Measurements from ENCODE around the gene SSPN. TPM values are rescaled to one million over a fixed set of nuclear protein-coding genes. Genes with fewer than 3 reads are reported as not detected.

SSPN gene, protein sequence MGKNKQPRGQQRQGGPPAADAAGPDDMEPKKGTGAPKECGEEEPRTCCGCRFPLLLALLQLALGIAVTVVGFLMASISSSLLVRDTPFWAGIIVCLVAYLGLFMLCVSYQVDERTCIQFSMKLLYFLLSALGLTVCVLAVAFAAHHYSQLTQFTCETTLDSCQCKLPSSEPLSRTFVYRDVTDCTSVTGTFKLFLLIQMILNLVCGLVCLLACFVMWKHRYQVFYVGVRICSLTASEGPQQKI
- polyA plus RNA-seq, result 1 to 10 TPM in 1 of 2 donors, under 1 TPM in 1; 0.69 to 2.1 TPM

DNA sequence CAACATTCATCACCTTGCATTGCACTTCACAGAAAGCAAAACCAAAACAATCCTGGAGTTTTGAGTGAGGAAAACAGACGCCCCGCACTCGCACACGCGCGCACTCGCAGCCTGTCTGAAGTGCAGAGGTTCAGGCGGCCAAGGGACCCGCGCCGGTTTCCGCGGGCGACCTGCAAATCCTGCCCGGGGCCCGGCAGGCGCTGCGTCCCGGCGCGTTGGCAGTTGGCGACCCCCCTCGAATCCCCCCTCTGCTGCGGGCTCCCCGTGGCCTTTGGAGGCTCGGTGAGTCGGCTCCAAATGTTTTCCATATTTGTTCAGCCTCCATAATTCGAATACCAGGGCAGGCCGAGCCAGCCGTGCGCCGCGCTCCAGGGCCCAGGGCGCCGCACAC, at the start of gene SSPN:
Gene SSPN, plus strand, starts transcription at position 324 of the 391 bp plus-strand sequence. CDS start 100 bp downstream, outside the sequence.
- WGBS, 2 donors, result 1 to 2% methylated on average over 35 of the region's 35 CpGs

DNA sequence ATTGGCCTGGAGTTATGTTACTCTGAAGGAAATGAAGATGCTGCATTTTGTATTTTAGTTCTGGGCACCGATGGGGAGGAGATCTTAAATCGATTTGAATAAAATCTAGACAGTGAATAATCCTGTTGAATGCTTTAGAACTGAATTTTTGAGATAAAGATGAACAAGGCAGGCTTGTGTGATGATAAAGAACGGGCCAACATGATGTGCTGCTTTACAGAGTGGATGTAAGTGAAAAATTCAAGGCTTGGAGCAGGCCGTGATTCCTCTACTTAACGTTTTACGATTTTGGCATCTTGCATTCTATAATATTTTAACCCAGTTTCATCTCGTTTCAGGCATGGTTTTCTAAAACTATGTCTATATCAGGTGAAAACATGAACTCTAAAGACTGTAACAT, 47.1 kb upstream of the SSPN start:
- no peaks in the 10 kb centered on the region for H3K9me3 ChIP-seq (ENCODE audit: control insufficient read depth in 2 of 2, insufficient read depth in 1 of 2, low read depth in 1 of 2, low read length in 1 of 2)
- no peaks in the 10 kb centered on the region for H3K36me3 ChIP-seq (ENCODE audit: control insufficient read depth in 2 of 2, insufficient read depth in 2 of 2, low read length in 1 of 2)
- H3K4me3 ChIP-seq (ENCODE audit: low read depth in 1 of 2, low read length in 2 of 2), result no peak overlapping the region
- 88 to 89% methylated on average over 7 of the region's 7 CpGs for WGBS, 2 donors
- no peaks in the 10 kb centered on the region for H3K4me1 ChIP-seq (ENCODE audit: control insufficient read depth in 2 of 2, insufficient read depth in 2 of 2, low read length in 1 of 2)
- H3K27ac ChIP-seq (ENCODE audit: low read depth in 2 of 2, low read length in 1 of 2), result no peak overlapping the region
- H3K27me3 ChIP-seq (ENCODE audit: control insufficient read depth in 1 of 2, insufficient read depth in 2 of 2, low read length in 2 of 2), result no peaks in the 10 kb centered on the region

More for the DNA sequence above, at the start of gene SSPN:
- peak within 1 kb of the TSS; percentile 72 to 77 for H3K27ac ChIP-seq (ENCODE audit: low read depth in 2 of 2, low read length in 1 of 2)
- peaks cover 0 to under 1% of the 10 kb centered on the region in 2 donors for H3K9me3 ChIP-seq (ENCODE audit: control insufficient read depth in 2 of 2, insufficient read depth in 1 of 2, low read depth in 1 of 2, low read length in 1 of 2)
- H3K4me1 ChIP-seq (ENCODE audit: control insufficient read depth in 2 of 2, insufficient read depth in 2 of 2, low read length in 1 of 2), result peaks cover 0 to 5% of the 10 kb centered on the region in 2 donors
- no peaks in the 10 kb centered on the region for H3K27me3 ChIP-seq (ENCODE audit: control insufficient read depth in 1 of 2, insufficient read depth in 2 of 2, low read length in 2 of 2)
- peak within 1 kb of the TSS; percentile 63 to 69 for H3K4me3 ChIP-seq (ENCODE audit: low read depth in 1 of 2, low read length in 2 of 2)
- no peaks in the 10 kb centered on the region for H3K36me3 ChIP-seq (ENCODE audit: control insufficient read depth in 2 of 2, insufficient read depth in 2 of 2, low read length in 1 of 2)

DNA sequence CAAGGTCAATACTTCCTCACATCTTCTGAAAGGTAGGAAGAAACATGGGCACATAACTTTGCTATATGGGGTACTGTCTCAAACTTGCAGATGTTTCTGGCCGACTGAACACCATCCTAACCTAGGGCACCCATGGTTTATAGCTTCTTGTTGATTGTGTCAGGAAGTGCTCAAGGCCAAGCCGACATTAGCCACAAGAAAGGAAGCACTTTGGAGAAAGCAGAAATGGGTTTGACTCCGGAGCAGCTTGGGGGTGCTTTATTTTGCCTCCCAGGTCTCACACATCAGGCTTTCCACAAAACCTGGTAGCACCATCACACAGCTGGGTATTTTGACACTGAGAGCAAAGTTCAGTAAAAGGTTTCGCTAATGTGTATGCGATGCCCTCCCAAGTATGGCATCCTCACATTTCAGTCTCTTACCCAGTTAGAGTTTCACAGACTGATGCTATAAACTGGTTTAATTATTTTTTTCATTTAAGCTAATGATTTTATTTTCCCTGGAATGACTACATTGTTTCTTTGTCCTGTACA, 45.3 kb upstream of the SSPN start:
- Histone ChIP-seq H3K27me3 (ENCODE audit: control insufficient read depth in 1 of 2, insufficient read depth in 2 of 2, low read length in 2 of 2) (no peaks in the 10 kb centered on the region), H3K27ac (ENCODE audit: low read depth in 2 of 2, low read length in 1 of 2) (no peak overlapping the region), H3K4me3 (ENCODE audit: low read depth in 1 of 2, low read length in 2 of 2) (no peak overlapping the region), H3K4me1 (ENCODE audit: control insufficient read depth in 2 of 2, insufficient read depth in 2 of 2, low read length in 1 of 2) (no peaks in the 10 kb centered on the region), H3K36me3 (ENCODE audit: control insufficient read depth in 2 of 2, insufficient read depth in 2 of 2, low read length in 1 of 2) (no peaks in the 10 kb centered on the region), H3K9me3 (ENCODE audit: control insufficient read depth in 2 of 2, insufficient read depth in 1 of 2, low read depth in 1 of 2, low read length in 1 of 2) (no peaks in the 10 kb centered on the region)
- WGBS, 2 donors, result 58 to 63% methylated on average over 5 of the region's 5 CpGs

DNA sequence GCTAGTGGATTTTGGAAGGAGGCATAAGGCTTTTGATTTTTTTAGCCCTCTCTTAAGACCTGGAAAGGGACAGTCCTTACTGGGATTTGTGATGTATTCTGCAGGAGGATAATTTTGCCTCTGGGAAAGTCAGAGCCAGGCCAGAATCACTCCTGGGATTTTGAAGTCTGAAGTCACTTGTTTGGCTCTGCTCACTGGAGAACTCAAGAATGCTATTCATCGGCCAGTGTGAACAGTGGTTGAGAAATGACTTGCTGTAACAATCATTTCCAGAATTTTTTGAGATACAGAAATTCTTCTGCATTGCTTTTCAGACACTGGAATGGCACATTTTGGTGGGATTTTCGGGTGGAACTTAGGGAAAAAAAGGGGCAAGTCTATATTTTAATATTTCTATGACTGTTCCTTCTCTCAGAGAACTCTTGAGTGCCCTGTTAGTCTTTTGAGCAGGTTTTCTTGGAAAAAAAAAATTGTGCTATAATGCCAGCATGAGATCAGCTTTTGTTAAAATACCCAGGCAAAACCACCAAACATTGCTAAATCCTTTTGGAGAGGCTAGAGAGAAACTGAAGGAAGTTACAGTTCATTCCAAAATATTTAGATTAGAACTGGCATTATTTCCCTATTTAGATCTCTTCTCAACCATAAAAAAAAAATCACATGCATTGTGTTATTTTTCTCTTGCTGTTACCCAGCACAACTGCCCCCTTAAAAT, 44.5 kb upstream of the SSPN start:
- WGBS, 2 donors, result 40 to 46% methylated on average over 2 of the region's 2 CpGs
- H3K27me3 ChIP-seq (ENCODE audit: control insufficient read depth in 1 of 2, insufficient read depth in 2 of 2, low read length in 2 of 2), result no peaks in the 10 kb centered on the region
- no peak overlapping the region for H3K4me3 ChIP-seq (ENCODE audit: low read depth in 1 of 2, low read length in 2 of 2)
- H3K36me3 ChIP-seq (ENCODE audit: control insufficient read depth in 2 of 2, insufficient read depth in 2 of 2, low read length in 1 of 2), result no peaks in the 10 kb centered on the region
- no peaks in the 10 kb centered on the region for H3K9me3 ChIP-seq (ENCODE audit: control insufficient read depth in 2 of 2, insufficient read depth in 1 of 2, low read depth in 1 of 2, low read length in 1 of 2)
- H3K27ac ChIP-seq (ENCODE audit: low read depth in 2 of 2, low read length in 1 of 2), result no peak overlapping the region
- no peaks in the 10 kb centered on the region for H3K4me1 ChIP-seq (ENCODE audit: control insufficient read depth in 2 of 2, insufficient read depth in 2 of 2, low read length in 1 of 2)

DNA sequence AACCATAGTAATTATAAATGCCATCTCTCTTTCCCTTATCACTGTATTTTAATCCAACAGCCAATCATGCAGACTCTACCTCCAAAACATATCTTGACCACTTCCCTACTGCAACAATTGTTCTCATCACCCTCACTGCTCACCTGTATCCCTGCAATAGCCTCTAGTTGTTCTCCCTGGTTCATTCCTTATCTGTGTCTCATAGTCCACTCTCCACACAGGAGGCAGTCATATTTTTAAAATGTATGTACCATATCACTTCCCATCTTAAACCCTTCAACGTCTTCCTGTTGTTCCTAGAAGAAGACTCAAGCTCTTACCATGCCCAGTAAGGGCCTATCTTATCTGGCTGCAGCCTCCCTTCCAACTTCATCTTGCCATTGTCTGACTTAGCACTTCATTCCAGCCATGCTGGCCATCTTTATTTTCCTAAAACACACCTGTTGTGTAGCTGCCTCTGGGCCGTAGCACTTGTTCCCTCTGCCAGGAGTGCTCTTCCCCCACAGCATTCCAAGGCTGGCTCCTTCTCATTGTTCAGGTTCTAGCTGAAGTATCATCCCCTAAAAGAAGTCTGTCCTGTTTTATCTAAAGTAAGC, 42.8 kb upstream of the SSPN start:
- Histone ChIP-seq H3K36me3 (ENCODE audit: control insufficient read depth in 2 of 2, insufficient read depth in 2 of 2, low read length in 1 of 2) (no peaks in the 10 kb centered on the region), H3K27ac (ENCODE audit: low read depth in 2 of 2, low read length in 1 of 2) (no peak overlapping the region), H3K27me3 (ENCODE audit: control insufficient read depth in 1 of 2, insufficient read depth in 2 of 2, low read length in 2 of 2) (no peaks in the 10 kb centered on the region), H3K4me3 (ENCODE audit: low read depth in 1 of 2, low read length in 2 of 2) (no peak overlapping the region), H3K9me3 (ENCODE audit: control insufficient read depth in 2 of 2, insufficient read depth in 1 of 2, low read depth in 1 of 2, low read length in 1 of 2) (no peaks in the 10 kb centered on the region), H3K4me1 (ENCODE audit: control insufficient read depth in 2 of 2, insufficient read depth in 2 of 2, low read length in 1 of 2) (no peaks in the 10 kb centered on the region)
- WGBS, 2 donors, result 81 to 84% methylated on average over 2 of the region's 2 CpGs

DNA sequence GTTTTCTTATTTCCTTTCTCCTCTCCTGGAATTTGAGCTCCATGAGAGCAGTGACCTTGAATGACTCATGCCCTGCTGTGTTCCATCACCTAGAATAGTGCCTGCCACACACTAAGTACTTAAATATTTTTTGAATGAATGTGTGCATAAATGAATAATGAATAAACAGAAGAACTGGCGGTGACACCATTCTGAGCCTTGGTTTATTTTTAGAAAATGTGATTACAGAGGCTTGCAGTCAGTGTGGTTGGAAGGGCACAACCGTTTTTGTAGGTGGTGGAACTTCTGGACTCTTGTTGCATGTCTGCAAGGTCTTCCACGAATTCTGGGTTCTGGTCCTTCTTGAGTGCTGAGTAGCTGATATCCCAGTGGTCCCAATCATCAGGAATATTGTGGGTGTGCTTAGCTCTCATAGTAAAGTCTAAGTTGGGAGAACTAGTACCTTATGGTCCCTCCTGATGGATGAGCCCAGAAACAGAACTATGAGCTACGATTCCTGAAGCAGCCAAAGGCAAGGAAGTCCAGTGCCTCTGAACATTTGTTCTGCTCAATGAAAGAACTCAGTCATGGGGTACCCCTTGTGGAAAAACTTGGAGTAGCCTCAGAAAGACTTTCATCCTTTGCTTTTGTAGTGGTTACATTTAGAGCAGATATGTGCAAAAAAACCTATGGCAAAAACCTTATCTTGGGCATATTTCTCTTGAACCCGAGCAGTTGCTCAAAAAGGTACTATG, 41.8 kb upstream of the SSPN start:
- no peaks in the 10 kb centered on the region for H3K4me1 ChIP-seq (ENCODE audit: control insufficient read depth in 2 of 2, insufficient read depth in 2 of 2, low read length in 1 of 2)
- no peaks in the 10 kb centered on the region for H3K9me3 ChIP-seq (ENCODE audit: control insufficient read depth in 2 of 2, insufficient read depth in 1 of 2, low read depth in 1 of 2, low read length in 1 of 2)
- no peaks in the 10 kb centered on the region for H3K36me3 ChIP-seq (ENCODE audit: control insufficient read depth in 2 of 2, insufficient read depth in 2 of 2, low read length in 1 of 2)
- H3K4me3 ChIP-seq (ENCODE audit: low read depth in 1 of 2, low read length in 2 of 2), result no peak overlapping the region
- whole genome bisulfite sequencing, 2 donors, result 54 to 56% methylated on average over 5 of the region's 5 CpGs
- no peak overlapping the region for H3K27ac ChIP-seq (ENCODE audit: low read depth in 2 of 2, low read length in 1 of 2)
- no peaks in the 10 kb centered on the region for H3K27me3 ChIP-seq (ENCODE audit: control insufficient read depth in 1 of 2, insufficient read depth in 2 of 2, low read length in 2 of 2)

DNA sequence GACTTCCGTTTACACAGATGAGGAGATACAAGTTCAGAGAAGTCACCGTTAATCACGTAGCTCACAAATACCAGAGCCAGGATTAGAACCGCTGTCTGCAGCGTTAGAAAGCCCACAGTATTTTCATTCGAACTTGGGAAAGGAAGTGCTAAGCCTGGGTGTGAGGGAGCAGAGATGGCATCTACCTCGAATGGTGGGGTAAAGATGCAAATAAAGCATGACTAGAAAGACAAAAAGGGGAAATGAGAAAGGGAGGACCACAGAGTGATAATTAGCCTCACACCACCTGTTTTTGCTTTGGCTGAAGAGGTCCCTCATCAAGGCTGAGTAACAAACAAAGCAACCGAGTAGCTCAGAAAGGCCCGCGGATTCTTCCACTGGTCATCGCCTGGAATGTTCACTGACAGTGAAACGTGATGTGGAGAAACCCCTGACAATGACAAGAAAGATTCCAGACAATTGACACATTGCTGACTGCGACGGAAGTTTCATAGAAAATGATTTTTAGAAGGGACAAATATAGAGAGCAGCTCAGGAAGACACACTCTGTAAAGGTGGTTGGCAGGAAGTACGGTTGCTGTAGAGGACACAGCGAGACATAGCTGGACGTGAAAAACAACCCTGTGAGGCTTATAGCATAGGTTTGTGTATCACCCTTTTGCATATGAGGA, 39.0 kb upstream of the SSPN start:
- Histone ChIP-seq H3K36me3 (ENCODE audit: control insufficient read depth in 2 of 2, insufficient read depth in 2 of 2, low read length in 1 of 2) (no peaks in the 10 kb centered on the region), H3K4me3 (ENCODE audit: low read depth in 1 of 2, low read length in 2 of 2) (no peak overlapping the region), H3K27ac (ENCODE audit: low read depth in 2 of 2, low read length in 1 of 2) (no peak overlapping the region), H3K4me1 (ENCODE audit: control insufficient read depth in 2 of 2, insufficient read depth in 2 of 2, low read length in 1 of 2) (no peaks in the 10 kb centered on the region), H3K9me3 (ENCODE audit: control insufficient read depth in 2 of 2, insufficient read depth in 1 of 2, low read depth in 1 of 2, low read length in 1 of 2) (no peaks in the 10 kb centered on the region), H3K27me3 (ENCODE audit: control insufficient read depth in 1 of 2, insufficient read depth in 2 of 2, low read length in 2 of 2) (no peaks in the 10 kb centered on the region)
- WGBS, 2 donors, result 82 to 84% methylated on average over 17 of the region's 17 CpGs

DNA sequence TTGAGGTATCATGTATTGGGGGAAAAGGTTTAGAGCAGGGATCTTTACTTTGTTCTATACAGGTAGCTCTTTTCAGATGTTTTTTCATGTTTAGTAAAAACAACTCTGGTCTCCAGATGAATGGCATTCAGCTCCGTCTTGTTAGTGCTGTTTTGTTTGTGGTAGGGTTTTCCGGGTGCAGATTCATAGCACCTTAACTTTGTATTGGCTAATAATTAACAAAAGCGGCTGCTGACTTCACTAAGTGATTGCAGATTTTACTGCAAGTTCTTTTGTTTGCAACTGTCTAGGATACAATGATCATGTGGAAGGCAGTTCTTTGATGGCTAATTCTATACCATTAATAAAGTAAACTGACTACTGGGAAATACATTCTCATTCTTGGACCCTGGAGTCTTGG, 38.4 kb upstream of the SSPN start:
- Histone ChIP-seq H3K27ac (ENCODE audit: low read depth in 2 of 2, low read length in 1 of 2) (no peak overlapping the region), H3K36me3 (ENCODE audit: control insufficient read depth in 2 of 2, insufficient read depth in 2 of 2, low read length in 1 of 2) (no peaks in the 10 kb centered on the region), H3K27me3 (ENCODE audit: control insufficient read depth in 1 of 2, insufficient read depth in 2 of 2, low read length in 2 of 2) (no peaks in the 10 kb centered on the region), H3K9me3 (ENCODE audit: control insufficient read depth in 2 of 2, insufficient read depth in 1 of 2, low read depth in 1 of 2, low read length in 1 of 2) (no peaks in the 10 kb centered on the region), H3K4me1 (ENCODE audit: control insufficient read depth in 2 of 2, insufficient read depth in 2 of 2, low read length in 1 of 2) (no peaks in the 10 kb centered on the region), H3K4me3 (ENCODE audit: low read depth in 1 of 2, low read length in 2 of 2) (no peak overlapping the region)
- 40 to 60% methylated on average over 3 of the region's 3 CpGs for WGBS, 2 donors
